Motor neuron (in vitro differentiated cells): ENCODE measurements around the gene SLC4A4. TPM values are rescaled to one million over a fixed set of nuclear protein-coding genes. Genes with fewer than 3 reads are reported as not detected.
A peak's percentile ranks its signal among the peaks of the same experiment; 100 is the strongest.

Experiments
- ATAC-seq, 8 experiments: fragments of 200-7000 bp; cut with Tn5 transposase; replicated peaks in 6 of 8; 2 replicates each; pipeline ENCODE4 v1.8.0; 2021; ENCODE audit warnings: mild to moderate bottlenecking in 8 of 8, moderate library complexity in 8 of 8
- H3K27ac ChIP-seq, 2 donors: fragments of 250-450 bp; sonication (Bioruptor Pico); 2 replicates each; pipeline ENCODE4 v1.9.0; 2021; ENCODE audit warnings: antibody characterized with exemption in 2 of 2, mild to moderate bottlenecking in 2 of 2, moderate library complexity in 1 of 2
- H3K4me1 ChIP-seq, 2 donors: fragments of 250-450 bp; sonication (Bioruptor Pico); replicated peaks in 1 of 2; 2 replicates each; pipeline ENCODE4 v1.6.1; 2021; ENCODE audit warnings: antibody characterized with exemption in 2 of 2, mild to moderate bottlenecking in 2 of 2, moderate library complexity in 1 of 2
- H3K4me3 ChIP-seq, 5 donors: fragments of 250-450 bp; sonication (Bioruptor Pico); 2 replicates each; pipeline ENCODE4 v1.9.0; 2021; ENCODE audit warnings: antibody characterized with exemption in 5 of 5, mild to moderate bottlenecking in 5 of 5, moderate library complexity in 4 of 5
- WGBS, 10 experiments: fragments of 450-650 bp; shearing (Covaris generic); methylation state at CpG; one replicate each; pipeline ENCODE4 v1.0.0; 2022; 5-methylcytosine and 5-hydroxymethylcytosine counted together
- in situ Hi-C, 9 experiments: fragments of 400-800 bp; cut with MboI; loops; one replicate each; pipeline ENCODE4 v1.15.0; 2021; ENCODE audit warnings: low sequenced_read_pairs in 9 of 9, low pct_unique_long_range_greater_than_20kb in 2 of 9; ENCODE audit not compliant: unreplicated experiment in 9 of 9
- total RNA-seq, 8 experiments: library from RNA; unstranded; fragments of 300-600 nt; gene quantifications; 2 replicates each; pipeline versions ENCODE4 v1.2.3 to v1.2.4, GENCODE V29; 2022

SLC4A4 gene
- total RNA-seq, 8 experiments from 2014 or later, result 0.05 to 35.1 (median 1.0) TPM; not detected in 1

GRCh38 chr4:71469541-71469940, 130.7 kb downstream of the SLC4A4 start:
- no peak overlapping the region for H3K27ac ChIP-seq
- no peak for ATAC-seq
- in situ Hi-C loops, result no loop called here

GRCh38 chr4:71470524-71470923, 131.7 kb downstream of the SLC4A4 start:
- H3K27ac ChIP-seq, result no peak overlapping the region
- in situ Hi-C loops, result no loop called here

More at GRCh38 chr4:71469541-71469940, 130.7 kb downstream of the SLC4A4 start:
- Histone ChIP-seq H3K4me3 (no peak overlapping the region), H3K4me1 (peaks cover 0 to 5% of the 10 kb centered on the region in 2 donors)

GRCh38 chr4:71472946-71473345, 134.1 kb downstream of the SLC4A4 start:
- WGBS, 10 experiments, result 100% methylated on average over 2 of the region's 2 CpGs; no CpG with 5 or more reads in 8 of the 10 experiments
- ATAC-seq, result no peak
- H3K4me1 ChIP-seq, result peaks cover 0 to 7% of the 10 kb centered on the region in 2 donors
- no peak overlapping the region for H3K27ac ChIP-seq
- H3K4me3 ChIP-seq, result no peak overlapping the region
- in situ Hi-C loops, result no loop called here

More at GRCh38 chr4:71470524-71470923, 131.7 kb downstream of the SLC4A4 start:
- no peak overlapping the region for H3K4me3 ChIP-seq
- no peak for ATAC-seq
- peaks cover 0 to 7% of the 10 kb centered on the region in 2 donors for H3K4me1 ChIP-seq

- 36 to 100% (median 77%) methylated on average over 1 to 4 of the region's 4 CpGs; no CpG with 5 or more reads in 2 of the 10 experiments for WGBS, 10 experiments
- Histone ChIP-seq H3K4me1 (peaks cover 0 to 7% of the 10 kb centered on the region in 2 donors), H3K27ac (no peak overlapping the region), H3K4me3 (no peak overlapping the region)
- in situ Hi-C loops, result no loop called here
- ATAC-seq, result no peak
Observed at GRCh38 chr4:71473541-71474240, 134.9 kb downstream of the SLC4A4 start.

- no peak for ATAC-seq
- in situ Hi-C loops, result no loop called here
- Histone ChIP-seq H3K4me1 (peaks cover 0 to 7% of the 10 kb centered on the region in 2 donors), H3K4me3 (no peak overlapping the region), H3K27ac (no peak overlapping the region)
- WGBS, 10 experiments, result 74 to 100% (median 85%) methylated on average over 1 to 2 of the region's 2 CpGs; no CpG with 5 or more reads in 1 of the 10 experiments
Observed at GRCh38 chr4:71474731-71475130, 135.9 kb downstream of the SLC4A4 start.

- in situ Hi-C loops, result no loop called here
- Histone ChIP-seq H3K4me3 (no peak overlapping the region), H3K27ac (no peak overlapping the region), H3K4me1 (peaks cover 0 to 7% of the 10 kb centered on the region in 2 donors)
- peak in 1 of 8 experiments; percentile 52 for ATAC-seq
- WGBS, 10 experiments, result 50 to 100% (median 68%) methylated on average over 1 to 3 of the region's 3 CpGs; no CpG with 5 or more reads in 1 of the 10 experiments
Observed at GRCh38 chr4:71476240-71476639, 137.4 kb downstream of the SLC4A4 start.

DNA sequence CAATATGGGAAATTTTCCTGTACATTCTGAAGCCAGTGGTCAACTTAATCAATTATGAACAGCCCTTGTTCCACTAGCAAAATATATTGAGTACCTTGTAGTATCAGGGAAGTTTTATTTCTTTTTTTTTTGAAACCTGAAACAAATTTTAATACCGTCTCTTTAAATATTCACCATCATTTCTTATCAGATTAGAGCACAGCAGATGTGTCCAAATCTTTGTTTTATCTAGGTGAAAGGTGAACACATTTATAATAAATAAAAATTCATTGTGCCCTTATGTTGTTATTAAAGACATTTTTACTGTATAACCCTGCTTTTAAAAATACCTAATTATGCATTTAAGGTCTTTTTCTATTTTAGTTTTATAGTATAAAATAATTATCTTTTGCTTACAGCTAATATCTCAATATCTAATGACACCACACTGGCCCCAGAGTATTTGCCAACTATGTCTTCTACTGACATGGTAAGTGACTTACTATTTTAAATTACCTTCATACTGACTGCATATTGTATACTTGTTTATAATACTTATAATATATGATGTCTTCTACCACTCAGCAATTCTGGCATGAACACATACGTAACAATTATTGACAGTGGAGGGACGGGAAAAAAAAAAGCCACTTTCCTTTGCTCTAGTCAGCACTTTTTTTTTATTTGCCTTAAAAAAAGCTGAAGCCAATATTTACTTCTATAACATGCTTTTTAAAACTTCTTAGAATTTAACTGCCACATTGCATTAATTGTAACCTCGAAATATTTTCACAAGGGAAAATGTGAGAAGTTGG, 147.9 kb downstream of the SLC4A4 start:
- ATAC-seq, result peak in 5 of 8 experiments; percentile 9 to 18 (median 11)
- Histone ChIP-seq H3K4me3 (peak overlapping the region in 4 of 5 donors; percentile 0 to 16 (median 11)), H3K27ac (peak overlapping the region; percentile 27 to 76), H3K4me1 (peaks cover 12 to 17% of the 10 kb centered on the region in 2 donors)
- in situ Hi-C loops, result no loop called here
- WGBS, 10 experiments, result 17 to 90% (median 37%) methylated on average over 1 to 4 of the region's 4 CpGs

- 0 to 32% (median 15%) methylated on average over 1 to 3 of the region's 4 CpGs for WGBS, 10 experiments
- Histone ChIP-seq H3K27ac (peak overlapping the region; percentile 27 to 76), H3K4me3 (peak overlapping the region in 4 of 5 donors; percentile 0 to 16 (median 11)), H3K4me1 (peaks cover 12 to 17% of the 10 kb centered on the region in 2 donors)
- in situ Hi-C loops, result no loop called here
- ATAC-seq, result peak in 5 of 8 experiments; percentile 96 to 98 (median 98)
Observed at GRCh38 chr4:71487344-71487920, 148.6 kb downstream of the SLC4A4 start.

- no peak overlapping the region for H3K27ac ChIP-seq
- WGBS, 10 experiments, result 78 to 83% methylated on average over 1 of the region's 1 CpG; no CpG with 5 or more reads in 8 of the 10 experiments
- no peaks in the 10 kb centered on the region for H3K4me1 ChIP-seq
- H3K4me3 ChIP-seq, result no peak overlapping the region
- in situ Hi-C loops, result no loop called here
- ATAC-seq, result no peak
Observed at GRCh38 chr4:71494539-71494938, 155.7 kb downstream of the SLC4A4 start.

DNA sequence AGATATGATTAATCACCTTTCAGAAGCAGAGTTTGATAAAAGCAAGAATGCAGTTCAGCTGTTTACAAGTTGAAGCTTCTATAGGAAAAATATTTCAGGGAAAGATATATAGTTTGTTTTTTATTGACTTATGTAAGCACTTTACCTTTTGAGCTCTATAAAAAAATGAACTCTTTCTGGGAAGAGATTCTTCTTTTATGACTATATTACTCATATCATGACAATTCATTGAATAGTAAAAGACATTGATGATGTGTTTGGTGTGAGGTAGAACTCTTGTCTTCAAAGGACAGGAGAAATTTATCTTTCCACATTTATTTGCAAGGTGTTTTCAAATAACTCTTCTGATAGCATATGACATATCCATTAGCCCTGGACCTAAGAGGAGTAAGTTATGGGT, 156.6 kb downstream of the SLC4A4 start:
- in situ Hi-C loops, result no loop called here
- no peak for ATAC-seq

DNA sequence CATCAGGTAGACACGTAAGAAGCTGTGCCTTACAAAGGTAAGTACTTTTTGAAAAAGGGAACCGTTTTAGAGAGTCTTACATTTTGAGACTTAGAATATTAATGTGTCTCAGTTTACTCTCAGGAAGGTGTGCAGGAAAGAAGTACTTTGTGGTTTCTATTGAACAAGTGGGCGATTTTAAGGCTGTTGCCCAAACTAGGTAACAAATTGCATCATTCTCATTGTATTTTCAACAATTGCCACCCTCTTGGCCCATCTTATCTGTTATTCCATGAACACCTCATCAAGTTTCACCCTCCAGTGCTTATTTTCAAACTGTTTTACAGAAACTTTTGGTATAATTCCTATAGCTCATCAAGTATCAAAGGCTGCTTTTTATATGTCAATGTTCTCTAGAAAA, 158.3 kb downstream of the SLC4A4 start:
- ATAC-seq, result no peak
- in situ Hi-C loops, result no loop called here
- H3K4me3 ChIP-seq, result no peak overlapping the region
- 8 to 97% (median 85%) methylated on average over 1 to 3 of the region's 3 CpGs; no CpG with 5 or more reads in 1 of the 10 experiments for WGBS, 10 experiments
- no peak overlapping the region for H3K27ac ChIP-seq
- H3K4me1 ChIP-seq, result no peaks in the 10 kb centered on the region

More for the DNA sequence above, 156.6 kb downstream of the SLC4A4 start:
- Histone ChIP-seq H3K4me3 (no peak overlapping the region), H3K27ac (no peak overlapping the region), H3K4me1 (no peaks in the 10 kb centered on the region)

- H3K4me3 ChIP-seq, result no peak overlapping the region
- in situ Hi-C loops, result no loop called here
- 40 to 100% (median 83%) methylated on average over 1 to 2 of the region's 2 CpGs for WGBS, 10 experiments
- no peak for ATAC-seq
- no peak overlapping the region for H3K27ac ChIP-seq
- H3K4me1 ChIP-seq, result no peaks in the 10 kb centered on the region
Observed at GRCh38 chr4:71498002-71498401, 159.2 kb downstream of the SLC4A4 start.

- Histone ChIP-seq H3K27ac (no peak overlapping the region), H3K4me1 (no peaks in the 10 kb centered on the region), H3K4me3 (no peak overlapping the region)
- in situ Hi-C loops, result no loop called here
- ATAC-seq, result peak in 1 of 8 experiments; percentile 67
Observed at GRCh38 chr4:71498625-71499024, 159.8 kb downstream of the SLC4A4 start.
